Uterus (tissue), 4 donors: Measurements from ENCODE around the gene NDUFA11. TPM values are rescaled to one million over a fixed set of nuclear protein-coding genes. Genes with fewer than 3 reads are reported as not detected.

Experiments used
- DNase-seq, 2 donors: peaks; one replicate each; pipeline ENCODE4 v3.0.0-alpha.2; 2019 to 2020
- H3K27ac ChIP-seq, 2 donors: fragments of 200-600 bp; sonication (generic); 1 replicate in 1 of 2; 2 replicates in 1 of 2; pipeline ENCODE4 v1.5.1; 2016 to 2018
- H3K27me3 ChIP-seq, 2 donors: fragments of 200-600 bp; sonication (generic); one replicate each; pipeline ENCODE4 v1.5.1; 2018 to 2019; ENCODE audit warnings: control low read depth in 1 of 2
- H3K36me3 ChIP-seq, 2 donors: fragments of 200-600 bp; sonication (generic); one replicate each; pipeline ENCODE4 v1.5.1; 2019; ENCODE audit warnings: control low read depth in 1 of 2
- H3K4me1 ChIP-seq, 2 donors: fragments of 200-600 bp; sonication (generic); one replicate each; pipeline ENCODE4 v1.5.1; 2018 to 2019; ENCODE audit warnings: control low read depth in 1 of 2
- H3K4me3 ChIP-seq, 2 donors: fragments of 200-600 bp; sonication (generic); 1 replicate in 1 of 2; 2 replicates in 1 of 2; pipeline ENCODE4 v1.5.1; 2018 to 2019; ENCODE audit warnings: mild to moderate bottlenecking in 1 of 2
- H3K9me3 ChIP-seq, 2 donors: fragments of 200-600 bp; sonication (generic); one replicate each; pipeline ENCODE4 v1.5.1; 2019; ENCODE audit warnings: control low read depth in 1 of 2
- POLR2A ChIP-seq, 2 donors: fragments of 450-650 bp; IDR thresholded peaks; one replicate each; pipeline ENCODE4 v1.6.1; 2016; ENCODE audit warnings: antibody characterized with exemption in 2 of 2, mild to moderate bottlenecking in 1 of 2, moderate library complexity in 1 of 2
- intact Hi-C: fragments of 100-400 bp; cut with DNase I; formaldehyde crosslinking; loops from one replicate; pipeline ENCODE4 v1.15.1; 2023; ENCODE audit warnings: low total_unique reads
- total RNA-seq, 4 donors: library from RNA; depleted of rRNA in 3 of 4; stranded (reverse); fragments of >200 nt in 3 of 4; gene quantifications; one replicate each; pipeline versions ENCODE4 v1.1.0 to v1.2.4, GENCODE V29; 2014 to 2023
- TF ChIP-seq, protein P1 (sequence below), 4 experiments: fragments of 200-600 bp in 2 of 4; fragments of 450-650 bp in 2 of 4; sonication (generic) in 2 of 4; IDR thresholded peaks; one replicate each; pipeline ENCODE4 v1.5.1; 2016 to 2019; ENCODE audit warnings: antibody characterized with exemption in 4 of 4, mild to moderate bottlenecking in 2 of 4, moderate library complexity in 1 of 4
- donor health status: DM: yes; HTN: yes; CAD: no.

NDUFA11 gene
- total RNA-seq, 4 donors from 2014 or later: 68.7 to 261 (median 150) TPM

DNA sequence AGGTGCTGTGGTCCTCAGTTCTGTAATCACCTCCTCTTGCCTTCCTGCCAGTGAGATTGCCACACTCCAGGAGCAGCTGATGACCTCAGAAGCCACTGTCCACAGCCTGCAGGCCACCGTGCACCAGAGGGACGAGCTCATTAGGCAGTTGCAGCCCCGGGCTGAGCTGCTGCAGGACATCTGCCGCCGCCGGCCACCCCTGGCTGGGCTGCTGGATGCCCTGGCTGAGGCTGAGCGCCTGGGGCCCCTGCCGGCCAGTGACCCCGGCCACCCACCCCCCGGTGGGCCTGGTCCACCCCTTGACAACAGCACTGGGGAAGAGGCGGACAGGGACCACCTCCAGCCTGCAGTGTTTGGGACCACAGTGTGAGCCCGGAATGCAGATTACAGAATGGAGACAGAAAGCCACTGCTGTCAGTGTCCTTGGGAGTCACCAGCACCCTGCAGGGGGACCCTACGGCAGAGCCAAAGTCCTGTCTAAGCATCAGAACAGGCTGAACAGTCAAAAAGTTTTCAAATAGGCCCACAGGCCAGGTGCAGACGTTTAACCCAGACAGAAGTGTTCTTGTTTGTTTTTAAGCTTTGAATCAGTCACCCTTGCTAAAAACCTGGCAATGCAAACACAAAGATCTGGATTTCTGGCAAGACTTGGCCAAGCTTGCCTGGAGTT is 5.3 kb upstream of the NDUFA11 start:
- Histone ChIP-seq H3K4me3 (no peak overlapping the region), H3K36me3 (no peaks in the 10 kb centered on the region), H3K9me3 (no peaks in the 10 kb centered on the region), H3K27ac (no peak overlapping the region), H3K4me1 (peaks cover 0 to 6% of the 10 kb centered on the region in 2 donors), H3K27me3 (no peaks in the 10 kb centered on the region)
- no peak for DNase-seq
- TF ChIP-seq, protein P1, sequence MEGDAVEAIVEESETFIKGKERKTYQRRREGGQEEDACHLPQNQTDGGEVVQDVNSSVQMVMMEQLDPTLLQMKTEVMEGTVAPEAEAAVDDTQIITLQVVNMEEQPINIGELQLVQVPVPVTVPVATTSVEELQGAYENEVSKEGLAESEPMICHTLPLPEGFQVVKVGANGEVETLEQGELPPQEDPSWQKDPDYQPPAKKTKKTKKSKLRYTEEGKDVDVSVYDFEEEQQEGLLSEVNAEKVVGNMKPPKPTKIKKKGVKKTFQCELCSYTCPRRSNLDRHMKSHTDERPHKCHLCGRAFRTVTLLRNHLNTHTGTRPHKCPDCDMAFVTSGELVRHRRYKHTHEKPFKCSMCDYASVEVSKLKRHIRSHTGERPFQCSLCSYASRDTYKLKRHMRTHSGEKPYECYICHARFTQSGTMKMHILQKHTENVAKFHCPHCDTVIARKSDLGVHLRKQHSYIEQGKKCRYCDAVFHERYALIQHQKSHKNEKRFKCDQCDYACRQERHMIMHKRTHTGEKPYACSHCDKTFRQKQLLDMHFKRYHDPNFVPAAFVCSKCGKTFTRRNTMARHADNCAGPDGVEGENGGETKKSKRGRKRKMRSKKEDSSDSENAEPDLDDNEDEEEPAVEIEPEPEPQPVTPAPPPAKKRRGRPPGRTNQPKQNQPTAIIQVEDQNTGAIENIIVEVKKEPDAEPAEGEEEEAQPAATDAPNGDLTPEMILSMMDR (IDR thresholded peaks at IDR 0.05): no peak
- intact Hi-C loops: no loop called here

DNA sequence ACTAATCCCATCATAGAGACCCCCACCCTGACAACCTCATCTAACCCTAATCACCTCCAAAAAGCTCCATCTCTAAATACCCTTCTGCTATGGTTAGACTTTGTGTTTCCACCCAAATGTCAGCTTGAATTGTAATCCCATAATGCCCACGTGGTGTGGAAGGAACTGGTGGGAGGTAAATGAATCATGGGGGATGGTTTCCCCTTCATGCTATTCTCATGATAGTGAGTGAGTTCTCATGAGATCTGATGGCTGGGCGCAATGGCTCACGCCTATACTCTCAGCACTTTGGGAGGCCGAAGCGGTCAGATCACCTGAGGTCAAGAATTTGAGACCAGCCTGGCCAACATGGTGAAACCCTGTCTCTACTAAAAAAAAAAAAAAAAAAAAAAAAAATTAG is 3.7 kb upstream of the NDUFA11 start:
- no peak for TF ChIP-seq POLR2A (IDR thresholded peaks at IDR 0.05)
- TF ChIP-seq, protein P1 (IDR thresholded peaks at IDR 0.05): no peak
- intact Hi-C loops: no loop called here

DNA sequence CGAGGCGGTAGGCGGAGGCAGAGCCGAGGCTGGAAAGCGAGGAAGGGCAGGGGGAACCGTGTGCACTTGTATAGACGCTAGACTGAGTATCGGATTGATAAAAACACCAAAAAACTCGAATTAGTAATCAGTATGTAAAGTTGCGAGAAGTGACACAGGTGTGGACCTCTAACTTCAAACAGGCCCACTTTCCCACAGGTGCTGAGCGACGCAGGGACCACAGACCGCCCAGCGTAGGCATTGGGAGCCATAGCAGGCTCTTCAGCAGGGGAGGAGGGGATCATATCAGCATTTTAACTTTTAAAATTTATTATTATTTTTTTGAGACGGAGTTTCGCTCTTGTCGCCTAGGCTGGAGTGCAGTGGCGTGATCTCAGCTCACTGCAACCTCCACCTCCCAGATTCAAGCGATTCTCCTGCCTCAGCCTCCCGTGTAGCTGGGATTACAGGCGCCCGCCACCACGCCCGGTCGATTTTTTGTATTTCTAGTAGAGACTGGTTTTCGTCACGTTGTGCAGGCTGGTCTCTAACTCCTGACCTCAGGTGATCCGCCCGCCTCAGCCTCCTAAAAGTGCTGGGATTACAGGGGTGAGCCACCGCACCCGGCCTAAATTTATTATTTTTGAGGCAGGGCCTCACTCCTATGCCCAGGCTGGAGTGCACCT is 1.7 kb upstream of the NDUFA11 start:
- no peaks in the 10 kb centered on the region for H3K36me3 ChIP-seq
- DNase-seq: no peak
- no peak for TF ChIP-seq POLR2A (IDR thresholded peaks at IDR 0.05)
- TF ChIP-seq, protein P1 (IDR thresholded peaks at IDR 0.05): no peak
- intact Hi-C loops: no loop called here
- peak overlapping the region; percentile 41 to 64 for H3K4me3 ChIP-seq
- peaks cover 0 to 14% of the 10 kb centered on the region in 2 donors for H3K4me1 ChIP-seq
- H3K27me3 ChIP-seq: no peaks in the 10 kb centered on the region
- no peaks in the 10 kb centered on the region for H3K9me3 ChIP-seq
- peak overlapping the region; percentile 11 to 91 for H3K27ac ChIP-seq

More for the DNA sequence above, 3.7 kb upstream of the NDUFA11 start:
- Histone ChIP-seq H3K9me3 (no peaks in the 10 kb centered on the region), H3K27ac (no peak overlapping the region), H3K4me1 (peaks cover 0 to 11% of the 10 kb centered on the region in 2 donors), H3K4me3 (no peak overlapping the region), H3K36me3 (no peaks in the 10 kb centered on the region), H3K27me3 (no peaks in the 10 kb centered on the region)
- DNase-seq: no peak

DNA sequence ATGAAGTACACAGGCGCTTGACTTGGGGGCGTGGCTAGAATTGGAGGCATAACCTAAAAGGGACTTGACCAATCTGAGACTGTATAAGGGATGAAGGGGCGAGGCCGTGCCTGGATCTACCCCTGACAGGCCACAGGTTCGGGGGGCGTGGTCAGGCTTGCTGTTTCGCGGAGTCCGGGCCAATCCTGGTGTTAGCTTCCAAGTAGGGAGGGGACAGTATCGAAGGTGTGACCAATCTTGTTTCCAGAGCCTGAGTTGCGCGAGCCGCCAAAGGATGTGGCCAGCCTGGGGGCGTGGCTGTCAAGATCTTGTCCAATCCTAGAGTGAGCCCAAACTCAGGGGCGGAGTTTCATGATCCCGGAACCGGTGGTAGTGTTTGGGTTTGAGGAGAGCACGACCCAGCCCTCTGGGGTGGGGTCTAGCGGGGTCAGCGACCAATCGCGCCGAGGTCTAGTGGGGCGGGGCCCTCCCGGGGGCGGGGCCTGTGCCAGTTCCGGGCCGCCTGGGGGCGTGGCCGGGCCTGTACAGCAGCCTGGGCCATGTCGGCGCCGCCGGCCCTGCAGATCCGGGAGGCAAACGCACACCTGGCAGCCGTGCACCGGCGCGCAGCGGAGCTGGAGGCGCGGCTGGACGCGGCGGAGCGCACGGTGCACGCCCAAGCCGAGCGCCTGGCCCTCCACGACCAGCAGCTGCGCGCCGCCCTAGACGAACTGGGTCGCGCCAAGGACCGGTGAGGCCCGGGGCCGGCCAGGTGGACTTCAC is 943 bp upstream of the NDUFA11 start, which contains the start of gene VMAC:
Gene VMAC, plus strand, starts transcription at position 521 of the 762 bp plus-strand sequence. Its CDS starts 19 bp downstream, at position 540.
- Histone ChIP-seq H3K9me3 (no peaks in the 10 kb centered on the region), H3K36me3 (no peaks in the 10 kb centered on the region), H3K4me3 (peak within 1 kb of the TSS; percentile 64 to 88), H3K27ac (peak within 1 kb of the TSS; percentile 91), H3K27me3 (no peaks in the 10 kb centered on the region), H3K4me1 (peaks cover 0 to 14% of the 10 kb centered on the region in 2 donors)
- DNase-seq: peak; percentile 100
- peak in 1 of 2 donors; percentile 68 for TF ChIP-seq POLR2A (IDR thresholded peaks at IDR 0.05)
- TF ChIP-seq, protein P1 (IDR thresholded peaks at IDR 0.05): no peak
- intact Hi-C loops: no loop called here
